PC-3 (cell line): ENCODE data around the gene NOTCH4. TPM values are rescaled to one million over a fixed set of nuclear protein-coding genes. Genes with fewer than 3 reads are reported as not detected.

Source experiments
- ATAC-seq: fragments of 200-7000 bp; cut with Tn5 transposase; 2 replicates; pipeline ENCODE4 v1.9.1; 2020; ENCODE audit warnings: mild to moderate bottlenecking, moderate library complexity
- BruUV-seq: library from RNA; stranded (reverse); fragments of 400-500 nt; replicated peaks from 2 replicates; lab custom pipeline; 2021; lab: Mats Ljungman, UMichigan
- CTCF ChIA-PET: fragments of 300-600 bp; sonication (Branson Sonifier 250); formaldehyde crosslinking; loops from one replicate; lab custom pipeline; 2022; ENCODE audit warnings: antibody characterized with exemption; lab: Charles Lee
- POLR2A ChIA-PET: fragments of 300-600 bp; sonication (Branson Sonifier 250); formaldehyde crosslinking; loops from one replicate; lab custom pipeline; 2022; ENCODE audit warnings: antibody characterized with exemption; ENCODE audit not compliant: unreplicated experiment; lab: Charles Lee
- DNase-seq: peaks from one replicate; pipeline ENCODE4 v3.0.0-alpha.2; 2015
- H2AFZ ChIP-seq: fragments of 300-600 bp; sonication (generic); 2 replicates; pipeline ENCODE4 v1.6.0; 2016; ENCODE audit warnings: antibody characterized with exemption, low read length
- H3F3A ChIP-seq: fragments of 300-600 bp; sonication (generic); one replicate; pipeline ENCODE4 v1.6.0; 2017; ENCODE audit warnings: antibody characterized with exemption, low read length, control low read depth, mild to moderate bottlenecking; ENCODE audit not compliant: unreplicated experiment
- H3K27ac ChIP-seq: fragments of 300-600 bp; sonication (generic); 2 replicates; pipeline ENCODE4 v1.5.1; 2016; ENCODE audit warnings: mild to moderate bottlenecking, low read length
- H3K27me3 ChIP-seq: fragments of 300-600 bp; sonication (generic); 2 replicates; pipeline ENCODE4 v1.6.1; 2016; ENCODE audit warnings: low read length, mixed read lengths
- H3K36me3 ChIP-seq: fragments of 300-600 bp; sonication (generic); 2 replicates; pipeline ENCODE4 v1.6.1; 2016; ENCODE audit warnings: low read depth, mixed run types, low read length, mixed read lengths
- H3K4me1 ChIP-seq: fragments of 300-600 bp; sonication (generic); 2 replicates; pipeline ENCODE4 v1.5.1; 2016; ENCODE audit warnings: low read length; ENCODE audit not compliant: insufficient read depth
- H3K4me2 ChIP-seq: fragments of 300-600 bp; sonication (generic); 2 replicates; pipeline ENCODE4 v1.6.0; 2016; ENCODE audit warnings: low read length
- H3K4me3 ChIP-seq: fragments of 300-600 bp; sonication (generic); 2 replicates; pipeline ENCODE4 v1.5.1; 2016; ENCODE audit warnings: mild to moderate bottlenecking, low read length, mixed read lengths
- H3K79me2 ChIP-seq: fragments of 300-600 bp; sonication (generic); 2 replicates; pipeline ENCODE4 v1.6.1; 2017; ENCODE audit warnings: low read length, mixed read lengths
- H3K9ac ChIP-seq: fragments of 300-600 bp; sonication (generic); 2 replicates; pipeline ENCODE4 v1.6.0; 2016; ENCODE audit warnings: mild to moderate bottlenecking, low read length
- H3K9me2 ChIP-seq: fragments of 300-600 bp; sonication (generic); replicated peaks from 2 replicates; pipeline ENCODE4 v1.6.1; 2016; ENCODE audit warnings: mixed run types, low read length, mixed read lengths
- H3K9me3 ChIP-seq: fragments of 300-600 bp; sonication (generic); 2 replicates; pipeline ENCODE4 v1.6.1; 2016; ENCODE audit warnings: low read length, mixed read lengths
- H4K20me1 ChIP-seq: fragments of 300-600 bp; sonication (generic); 2 replicates; pipeline ENCODE4 v1.6.1; 2016; ENCODE audit warnings: low read length, mixed read lengths
- EZH2 ChIP-seq: fragments of 300-600 bp; sonication (generic); IDR thresholded peaks from one replicate; pipeline ENCODE4 v1.6.1; 2017; ENCODE audit warnings: antibody characterized with exemption, mild to moderate bottlenecking, low read length; ENCODE audit not compliant: unreplicated experiment
- EZH2phosphoT487 ChIP-seq: fragments of 300-600 bp; sonication (generic); IDR thresholded peaks from 2 replicates; pipeline ENCODE4 v1.6.1; 2018; ENCODE audit warnings: mild to moderate bottlenecking, antibody characterized with exemption, low read length, borderline replicate concordance
- intact Hi-C: fragments of 100-400 bp; cut with micrococcal nuclease; formaldehyde crosslinking; loops from 2 replicates; pipeline ENCODE4 v1.9.0; 2023
- total RNA-seq: library from RNA; depleted of rRNA; stranded (reverse); fragments of >200 nt; gene quantifications from 2 replicates; pipeline ENCODE4 v1.2.3, GENCODE V29; 2014
- TF ChIP-seq, protein P1 (sequence below): fragments of 300-600 bp; sonication (generic); conservative IDR thresholded peaks from 2 replicates; pipeline ENCODE4 v1.5.1; 2017; ENCODE audit warnings: antibody characterized with exemption, low read depth, mild to moderate bottlenecking, low read length

The NOTCH4 gene
- total RNA-seq, 1 experiment from 2014 or later, result 1.7 TPM

DNA sequence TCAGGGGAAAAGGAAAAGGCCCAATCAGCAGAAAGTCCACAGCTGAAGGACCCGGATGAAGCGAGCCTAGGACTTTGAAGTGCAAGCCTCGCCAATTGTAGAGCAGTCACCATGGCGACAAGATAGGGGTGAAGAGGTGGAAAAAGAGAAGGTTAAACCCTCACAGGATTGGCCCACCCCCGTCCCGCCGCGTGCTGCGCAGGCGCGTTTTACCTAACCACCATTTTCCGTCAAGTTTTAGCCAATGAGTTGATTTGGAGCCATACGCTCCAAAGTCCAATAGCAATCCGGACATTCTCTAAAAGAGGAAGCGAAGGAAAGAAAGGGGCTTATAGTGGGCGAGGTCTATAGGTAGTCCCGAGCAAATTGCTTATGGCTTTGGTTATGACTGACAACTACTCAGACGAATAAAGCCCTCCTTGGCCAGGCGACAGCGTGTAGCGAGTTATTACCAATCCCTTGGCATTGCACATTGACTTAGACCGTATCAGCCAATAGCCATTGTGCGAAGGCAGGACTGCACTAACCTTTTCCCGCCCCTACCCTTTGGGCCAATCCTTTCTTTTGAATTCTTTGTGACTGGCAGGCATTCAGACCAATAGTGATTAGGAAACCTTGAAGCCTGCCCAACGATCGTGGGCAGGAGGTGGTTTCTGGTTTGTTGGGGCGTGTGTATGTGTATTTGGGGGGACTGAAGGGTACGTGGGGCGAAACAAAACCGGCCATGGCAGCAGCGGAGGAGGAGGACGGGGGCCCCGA lies 45.9 kb downstream of the NOTCH4 start, which contains the start of gene RNF5:
Gene RNF5 (plus strand): TSS at position 618 of the 759 bp plus-strand sequence. CDS start 107 bp downstream, at position 725.
- Histone ChIP-seq H3K4me3 (peak within 1 kb of the TSS; percentile 94), H3K9me3 (no peaks in the 10 kb centered on the region), H3K79me2 (peaks cover 33% of the 10 kb centered on the region), H2AFZ (peak within 1 kb of the TSS; percentile 95), H3K4me1 (peaks cover 33% of the 10 kb centered on the region), H3K27me3 (no peaks in the 10 kb centered on the region), H3K27ac (peak within 1 kb of the TSS; percentile 83), H3K9me2 (no peaks in the 10 kb centered on the region), H3K4me2 (peak within 1 kb of the TSS; percentile 100), H3F3A (no peaks in the 10 kb centered on the region), H4K20me1 (no peaks in the 10 kb centered on the region), H3K9ac (peak within 1 kb of the TSS; percentile 86), H3K36me3 (peaks cover 5% of the 10 kb centered on the region)
- TF ChIP-seq, protein P1, sequence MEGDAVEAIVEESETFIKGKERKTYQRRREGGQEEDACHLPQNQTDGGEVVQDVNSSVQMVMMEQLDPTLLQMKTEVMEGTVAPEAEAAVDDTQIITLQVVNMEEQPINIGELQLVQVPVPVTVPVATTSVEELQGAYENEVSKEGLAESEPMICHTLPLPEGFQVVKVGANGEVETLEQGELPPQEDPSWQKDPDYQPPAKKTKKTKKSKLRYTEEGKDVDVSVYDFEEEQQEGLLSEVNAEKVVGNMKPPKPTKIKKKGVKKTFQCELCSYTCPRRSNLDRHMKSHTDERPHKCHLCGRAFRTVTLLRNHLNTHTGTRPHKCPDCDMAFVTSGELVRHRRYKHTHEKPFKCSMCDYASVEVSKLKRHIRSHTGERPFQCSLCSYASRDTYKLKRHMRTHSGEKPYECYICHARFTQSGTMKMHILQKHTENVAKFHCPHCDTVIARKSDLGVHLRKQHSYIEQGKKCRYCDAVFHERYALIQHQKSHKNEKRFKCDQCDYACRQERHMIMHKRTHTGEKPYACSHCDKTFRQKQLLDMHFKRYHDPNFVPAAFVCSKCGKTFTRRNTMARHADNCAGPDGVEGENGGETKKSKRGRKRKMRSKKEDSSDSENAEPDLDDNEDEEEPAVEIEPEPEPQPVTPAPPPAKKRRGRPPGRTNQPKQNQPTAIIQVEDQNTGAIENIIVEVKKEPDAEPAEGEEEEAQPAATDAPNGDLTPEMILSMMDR, result no peak
- TF ChIP-seq EZH2, result no peak
- no peak for TF ChIP-seq EZH2phosphoT487
- CTCF ChIA-PET, result interaction anchor here (1.1 kb wide), 1 partner anchor 18 kb away, joined by 4 read pairs; no protein-coding TSS in a partner anchor
- ATAC-seq (peak; percentile 86), DNase-seq (peak; percentile 100)
- intact Hi-C loops, result loop anchor here (1.0 to 5.0 kb wide), 3 partner anchors 17 to 221 kb away; partner anchors contain the start of genes FKBPL, NELFE and SKIC2
- no TSS peak for BruUV-seq
- POLR2A ChIA-PET, result interaction anchor here (0.6 to 1.0 kb wide), 2 partner anchors 18 to 85 kb away, joined by 3 read pairs; no protein-coding TSS in a partner anchor

DNA sequence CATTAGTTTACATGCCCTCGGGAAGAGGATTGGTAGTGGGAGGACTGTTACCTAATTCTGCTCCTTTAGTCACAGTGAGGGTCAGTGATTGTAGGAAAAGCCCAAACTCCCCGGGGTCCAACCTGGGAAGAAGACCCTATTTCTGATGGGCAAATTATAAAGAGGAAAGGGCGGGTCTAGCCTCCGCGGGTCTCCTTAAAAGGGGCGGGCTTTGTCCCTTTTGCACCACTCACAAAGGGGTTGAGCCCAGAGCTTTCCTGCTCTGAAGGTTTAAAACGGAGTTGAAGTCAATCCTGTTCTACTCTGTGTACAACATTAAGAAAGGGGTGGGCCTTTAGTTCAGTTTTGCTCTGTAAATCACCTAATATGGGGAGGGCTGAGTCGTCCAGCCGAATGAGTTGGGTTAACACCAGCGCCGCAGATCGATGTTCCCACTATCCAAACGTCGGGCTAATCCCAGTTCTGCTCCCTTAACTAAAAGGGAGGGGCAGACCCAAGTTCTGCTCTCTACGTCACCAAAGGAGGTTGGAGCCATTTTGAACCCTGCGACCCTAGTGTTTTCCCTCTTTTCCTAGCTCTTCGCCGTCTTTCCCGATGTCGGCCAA lies 46.6 kb downstream of the NOTCH4 start:
- ATAC-seq (peak; percentile 6), DNase-seq (no peak)
- TF ChIP-seq EZH2 (no peak), EZH2phosphoT487 (no peak)
- TF ChIP-seq, protein P1, result no peak
- no peaks in the 10 kb centered on the region for H3K27me3 ChIP-seq
- peak overlapping the region; percentile 83 for H3K27ac ChIP-seq
- peaks cover 5% of the 10 kb centered on the region for H3K36me3 ChIP-seq
- H3K79me2 ChIP-seq, result peaks cover 33% of the 10 kb centered on the region
- intact Hi-C loops, result loop anchor here (5.0 kb wide), 1 partner anchor 220 kb away; the partner anchor contains the start of genes NELFE and SKIC2
- H3K4me1 ChIP-seq, result peaks cover 33% of the 10 kb centered on the region
- no peaks in the 10 kb centered on the region for H3F3A ChIP-seq
- H4K20me1 ChIP-seq, result no peaks in the 10 kb centered on the region
- ChIA-PET POLR2A (interaction anchor here (0.6 to 1.0 kb wide), 2 partner anchors 19 to 84 kb away, joined by 3 read pairs; no protein-coding TSS in a partner anchor), CTCF (interaction anchor here (0.5 to 1.1 kb wide), 2 partner anchors 18 to 63 kb away, joined by 4 to 9 read pairs; no protein-coding TSS in a partner anchor)
- TSS peak; percentile 71 for BruUV-seq
- H3K9me2 ChIP-seq, result no peaks in the 10 kb centered on the region
- H3K4me2 ChIP-seq, result peak overlapping the region; percentile 93
- H3K4me3 ChIP-seq, result peak overlapping the region; percentile 94
- no peaks in the 10 kb centered on the region for H3K9me3 ChIP-seq
- H2AFZ ChIP-seq, result peak overlapping the region; percentile 95
- H3K9ac ChIP-seq, result peak overlapping the region; percentile 81
